HCT116 (cell line): ENCODE data around the gene SLC1A3. TPM values are rescaled to one million over a fixed set of nuclear protein-coding genes. Genes with fewer than 3 reads are reported as not detected.

Experiments used
- ATAC-seq: fragments of 200-7000 bp; cut with Tn5 transposase; 2 replicates; pipeline ENCODE4 v1.9.1; 2020; ENCODE audit warnings: mild to moderate bottlenecking, moderate library complexity
- BruUV-seq: library from RNA; stranded (reverse); fragments of 400-500 nt; replicated peaks from 2 replicates; lab custom pipeline; 2021; lab: Mats Ljungman, UMichigan
- CTCF ChIA-PET: fragments of 300-600 bp; sonication (Branson Sonifier 250); formaldehyde crosslinking; loops from one replicate; lab custom pipeline; 2021; ENCODE audit warnings: antibody characterized with exemption; lab: Charles Lee
- POLR2A ChIA-PET: fragments of 300-600, 350-600 bp; sonication (Branson Sonifier 250); formaldehyde crosslinking; loops from one replicate; lab custom pipeline; 2021; ENCODE audit warnings: antibody characterized with exemption; lab: Charles Lee
- RAD21 ChIA-PET, 2 experiments: fragments of 300-600 bp; sonication (Branson Sonifier 250); formaldehyde crosslinking; loops; one replicate each; lab custom pipeline; 2023; ENCODE audit warnings: low total read pairs in 2 of 2; ENCODE audit not compliant: uncharacterized antibody in 2 of 2, unreplicated experiment in 2 of 2, low non-redundant PET in 1 of 2; lab: Charles Lee
- DNase-seq: peaks from one replicate; pipeline ENCODE4 v3.0.0-alpha.2; 2010; ENCODE audit warnings: low read depth, low spot score
- H2AFZ ChIP-seq: fragments of 200-600 bp; shearing (Covaris generic), sonication (generic); 2 replicates; pipeline ENCODE4 v1.6.1; 2017; ENCODE audit warnings: low read depth, mixed run types, mixed read lengths, antibody characterized with exemption, low read length; ENCODE audit not compliant: poor library complexity, severe bottlenecking
- H3K27ac ChIP-seq: 2 replicates; pipeline ENCODE4 v1.5.1; 2012; ENCODE audit warnings: low read depth, low read length
- H3K27me3 ChIP-seq: fragments of 200-600 bp; sonication (generic); 2 replicates; pipeline ENCODE4 v1.6.1; 2016; ENCODE audit warnings: mixed run types, low read length, mixed read lengths; ENCODE audit not compliant: insufficient read depth
- H3K36me3 ChIP-seq, 2 experiments: fragments of 200-500 bp in 1 of 2; fragments of 200-600 bp in 1 of 2; sonication (Bioruptor generic) in 1 of 2; sonication (generic) in 1 of 2; 2 replicates each; pipeline versions ENCODE4 v1.5.1 to v1.6.1; 2014 to 2016; ENCODE audit warnings: low read length in 2 of 2, inconsistent platforms in 1 of 2, mixed read lengths in 1 of 2, mixed run types in 1 of 2; ENCODE audit not compliant: insufficient read depth in 2 of 2, control insufficient read depth in 1 of 2
- H3K4me1 ChIP-seq, 2 experiments: fragments of 200-600 bp in 1 of 2; sonication (generic) in 1 of 2; 2 replicates each; pipeline versions ENCODE4 v1.5.1 to v1.6.1; 2012 to 2017; ENCODE audit warnings: low read length in 2 of 2, inconsistent platforms in 1 of 2, mild to moderate bottlenecking in 1 of 2, mixed read lengths in 1 of 2, mixed run types in 1 of 2, moderate library complexity in 1 of 2; ENCODE audit not compliant: insufficient read depth in 2 of 2, control insufficient read depth in 1 of 2
- H3K4me2 ChIP-seq: fragments of 200-600 bp; sonication (generic); 2 replicates; pipeline ENCODE4 v1.6.1; 2017; ENCODE audit warnings: mixed run types, low read length, mixed read lengths
- H3K4me3 ChIP-seq, 2 experiments: fragments of 200-600 bp in 1 of 2; sonication (generic) in 1 of 2; replicated peaks in 1 of 2; 2 replicates each; pipeline ENCODE4 v1.5.1; 2011 to 2016; ENCODE audit warnings: low read length in 2 of 2, control low read depth in 1 of 2, low read depth in 1 of 2, mild to moderate bottlenecking in 1 of 2, mixed read lengths in 1 of 2, mixed run types in 1 of 2
- H3K79me2 ChIP-seq: fragments of 200-600 bp; sonication (generic); 2 replicates; pipeline ENCODE4 v1.6.1; 2017; ENCODE audit warnings: mild to moderate bottlenecking, mixed run types, low read length, moderate library complexity, mixed read lengths; ENCODE audit not compliant: insufficient read depth
- H3K9ac ChIP-seq: fragments of 200-600 bp; sonication (generic); 2 replicates; pipeline ENCODE4 v1.6.1; 2016; ENCODE audit warnings: low read length, mixed read lengths
- H3K9me2 ChIP-seq: fragments of 200-600 bp; sonication (generic), shearing (Covaris generic); 2 replicates; pipeline ENCODE4 v1.6.1; 2017; ENCODE audit warnings: mixed run types, mild to moderate bottlenecking, moderate library complexity; ENCODE audit not compliant: insufficient read depth
- H3K9me3 ChIP-seq, 2 experiments: fragments of 200-500 bp in 1 of 2; fragments of 200-600 bp in 1 of 2; sonication (Bioruptor generic) in 1 of 2; sonication (generic) in 1 of 2; 2 replicates each; pipeline ENCODE4 v1.6.1; 2014 to 2017; ENCODE audit warnings: low read length in 2 of 2, mixed read lengths in 2 of 2, inconsistent platforms in 1 of 2, low read depth in 1 of 2, mild to moderate bottlenecking in 1 of 2, mixed run types in 1 of 2, moderate library complexity in 1 of 2; ENCODE audit not compliant: control insufficient read depth in 1 of 2, insufficient read depth in 1 of 2
- H4K20me1 ChIP-seq: fragments of 200-600 bp; sonication (generic), shearing (Covaris generic); 2 replicates; pipeline ENCODE4 v1.6.1; 2017; ENCODE audit warnings: mixed run types, mild to moderate bottlenecking, moderate library complexity; ENCODE audit not compliant: insufficient read depth
- CBX3 ChIP-seq: IDR thresholded peaks from 2 replicates; pipeline ENCODE4 v1.6.1; 2012; ENCODE audit warnings: low read depth
- ELF1 ChIP-seq: IDR thresholded peaks from 2 replicates; pipeline ENCODE4 v1.6.1; 2012; ENCODE audit warnings: low read depth, borderline replicate concordance
- EZH2 ChIP-seq: fragments of 200-600 bp; sonication (generic); IDR thresholded peaks from 2 replicates; pipeline ENCODE4 v1.6.1; 2017; ENCODE audit warnings: antibody characterized with exemption, mixed run types
- EZH2phosphoT487 ChIP-seq: fragments of 200-600 bp; IDR thresholded peaks from 2 replicates; pipeline ENCODE4 v1.6.1; 2018; ENCODE audit warnings: antibody characterized with exemption, borderline replicate concordance
- FOSL1 ChIP-seq: IDR thresholded peaks from 2 replicates; pipeline ENCODE4 v1.6.1; 2012; ENCODE audit warnings: low read depth
- JUND ChIP-seq: IDR thresholded peaks from 2 replicates; pipeline ENCODE4 v1.6.1; 2012
- POLR2A ChIP-seq: IDR thresholded peaks from 2 replicates; pipeline ENCODE4 v1.7.0; 2011; ENCODE audit warnings: borderline replicate concordance; ENCODE audit not compliant: insufficient read depth, insufficient read length; ENCODE audit errors: extremely low read depth
- POLR2AphosphoS5 ChIP-seq: IDR thresholded peaks from 2 replicates; pipeline ENCODE4 v1.6.1; 2011; ENCODE audit warnings: mild to moderate bottlenecking, low read depth, low read length, moderate library complexity
- RAD21 ChIP-seq: IDR thresholded peaks from 2 replicates; pipeline ENCODE4 v1.6.1; 2012; ENCODE audit warnings: low read depth, mild to moderate bottlenecking
- SIN3A ChIP-seq: IDR thresholded peaks from 2 replicates; pipeline ENCODE4 v1.6.1; 2012; ENCODE audit warnings: low read depth
- SP1 ChIP-seq: IDR thresholded peaks from 2 replicates; pipeline ENCODE4 v1.6.1; 2012; ENCODE audit warnings: low read depth
- YY1 ChIP-seq: IDR thresholded peaks from 2 replicates; pipeline ENCODE4 v1.6.1; 2011; ENCODE audit warnings: low read length, low read depth, moderate library complexity, mild to moderate bottlenecking; ENCODE audit not compliant: insufficient replicate concordance; ENCODE audit errors: extremely low read depth
- ZFX ChIP-seq: fragments of 450-650 bp; IDR thresholded peaks from 2 replicates; pipeline ENCODE4 v1.6.1; 2017
- ZNF274 ChIP-seq: fragments of 200-500 bp; sonication (Bioruptor generic); IDR thresholded peaks from 2 replicates; pipeline ENCODE4 v1.6.1; 2014; ENCODE audit warnings: mild to moderate bottlenecking, low read depth, low read length, inconsistent platforms
- intact Hi-C: fragments of 100-400 bp; cut with micrococcal nuclease; formaldehyde crosslinking; loops from 2 replicates; pipeline ENCODE4 v1.10.0; 2022
- total RNA-seq: library from RNA; stranded (reverse); gene quantifications from one replicate; pipeline ENCODE4 v1.2.1, GENCODE V29; 2021; ENCODE audit not compliant: unreplicated experiment
- TF ChIP-seq, protein P1 (sequence below): IDR thresholded peaks from 2 replicates; pipeline ENCODE4 v1.6.1; 2012
- TF ChIP-seq, protein P2 (sequence below), 3 experiments: fragments of 200-600 bp in 1 of 3; sonication (generic) in 1 of 3; IDR thresholded peaks in 2 of 3; conservative IDR thresholded peaks in 1 of 3; 2 replicates each; pipeline ENCODE4 v1.5.1; 2012 to 2017; ENCODE audit warnings: low read depth in 2 of 3, low read length in 2 of 3, antibody characterized with exemption in 1 of 3, borderline replicate concordance in 1 of 3, control low read depth in 1 of 3, mild to moderate bottlenecking in 1 of 3, mixed read lengths in 1 of 3, mixed run types in 1 of 3, moderate library complexity in 1 of 3; ENCODE audit not compliant: insufficient read depth in 1 of 3
- TF ChIP-seq, protein P3 (sequence below): IDR thresholded peaks from 2 replicates; pipeline ENCODE4 v1.6.1; 2012; ENCODE audit warnings: low read depth

Gene SLC1A3
- total RNA-seq, 1 experiment from 2014 or later = 12.9 TPM

DNA sequence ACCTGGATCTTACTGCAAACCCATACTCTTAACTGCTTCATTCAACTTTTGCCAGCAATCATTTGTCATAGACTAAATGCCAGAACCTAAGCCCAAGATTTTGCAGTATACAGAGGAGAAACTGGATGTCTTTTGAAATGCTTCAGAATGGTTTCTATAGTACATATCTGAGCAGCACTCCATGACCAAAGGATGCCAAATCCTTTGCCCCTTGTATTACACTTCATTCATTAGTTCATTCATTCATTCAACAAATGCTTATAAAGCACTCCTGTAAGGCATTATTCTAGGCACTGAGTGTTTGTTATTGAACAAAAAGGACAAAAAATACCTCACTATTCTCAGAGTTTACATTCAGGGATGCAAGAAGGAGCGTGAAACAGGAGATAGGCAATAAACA, 119.9 kb downstream of the SLC1A3 start:
- no peak for ATAC-seq
- no TSS peak for BruUV-seq

More for the DNA sequence above, 119.9 kb downstream of the SLC1A3 start:
- H3K27me3 ChIP-seq = no peaks in the 10 kb centered on the region
- H4K20me1 ChIP-seq = no peaks in the 10 kb centered on the region
- no peak for DNase-seq
- no peaks in the 10 kb centered on the region for H3K4me1 ChIP-seq
- H3K9me3 ChIP-seq = no peaks in the 10 kb centered on the region
- no peak overlapping the region for H2AFZ ChIP-seq
- H3K79me2 ChIP-seq = no peaks in the 10 kb centered on the region
- CTCF ChIA-PET = no interaction called here
- no peak for TF ChIP-seq SP1
- no peak for TF ChIP-seq POLR2AphosphoS5
- TF ChIP-seq ZFX = no peak
- TF ChIP-seq, protein P1, sequence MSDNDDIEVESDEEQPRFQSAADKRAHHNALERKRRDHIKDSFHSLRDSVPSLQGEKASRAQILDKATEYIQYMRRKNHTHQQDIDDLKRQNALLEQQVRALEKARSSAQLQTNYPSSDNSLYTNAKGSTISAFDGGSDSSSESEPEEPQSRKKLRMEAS = no peak
- no peak for TF ChIP-seq SIN3A
- no peak for TF ChIP-seq JUND
- no peak for TF ChIP-seq EZH2
- no peak for TF ChIP-seq FOSL1
- no peak for TF ChIP-seq YY1
- no peak for TF ChIP-seq CBX3
- no peak for TF ChIP-seq POLR2A
- TF ChIP-seq, protein P2, sequence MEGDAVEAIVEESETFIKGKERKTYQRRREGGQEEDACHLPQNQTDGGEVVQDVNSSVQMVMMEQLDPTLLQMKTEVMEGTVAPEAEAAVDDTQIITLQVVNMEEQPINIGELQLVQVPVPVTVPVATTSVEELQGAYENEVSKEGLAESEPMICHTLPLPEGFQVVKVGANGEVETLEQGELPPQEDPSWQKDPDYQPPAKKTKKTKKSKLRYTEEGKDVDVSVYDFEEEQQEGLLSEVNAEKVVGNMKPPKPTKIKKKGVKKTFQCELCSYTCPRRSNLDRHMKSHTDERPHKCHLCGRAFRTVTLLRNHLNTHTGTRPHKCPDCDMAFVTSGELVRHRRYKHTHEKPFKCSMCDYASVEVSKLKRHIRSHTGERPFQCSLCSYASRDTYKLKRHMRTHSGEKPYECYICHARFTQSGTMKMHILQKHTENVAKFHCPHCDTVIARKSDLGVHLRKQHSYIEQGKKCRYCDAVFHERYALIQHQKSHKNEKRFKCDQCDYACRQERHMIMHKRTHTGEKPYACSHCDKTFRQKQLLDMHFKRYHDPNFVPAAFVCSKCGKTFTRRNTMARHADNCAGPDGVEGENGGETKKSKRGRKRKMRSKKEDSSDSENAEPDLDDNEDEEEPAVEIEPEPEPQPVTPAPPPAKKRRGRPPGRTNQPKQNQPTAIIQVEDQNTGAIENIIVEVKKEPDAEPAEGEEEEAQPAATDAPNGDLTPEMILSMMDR (IDR thresholded peaks at IDR 0.05 in 2 of 3, conservative IDR thresholded peaks at IDR 0.05 in 1 of 3; ENCODE audit: borderline replicate concordance in 1 of 3, insufficient read depth in 1 of 3, low read depth in 2 of 3, low read length in 2 of 3) = no peak
- TF ChIP-seq, protein P3, sequence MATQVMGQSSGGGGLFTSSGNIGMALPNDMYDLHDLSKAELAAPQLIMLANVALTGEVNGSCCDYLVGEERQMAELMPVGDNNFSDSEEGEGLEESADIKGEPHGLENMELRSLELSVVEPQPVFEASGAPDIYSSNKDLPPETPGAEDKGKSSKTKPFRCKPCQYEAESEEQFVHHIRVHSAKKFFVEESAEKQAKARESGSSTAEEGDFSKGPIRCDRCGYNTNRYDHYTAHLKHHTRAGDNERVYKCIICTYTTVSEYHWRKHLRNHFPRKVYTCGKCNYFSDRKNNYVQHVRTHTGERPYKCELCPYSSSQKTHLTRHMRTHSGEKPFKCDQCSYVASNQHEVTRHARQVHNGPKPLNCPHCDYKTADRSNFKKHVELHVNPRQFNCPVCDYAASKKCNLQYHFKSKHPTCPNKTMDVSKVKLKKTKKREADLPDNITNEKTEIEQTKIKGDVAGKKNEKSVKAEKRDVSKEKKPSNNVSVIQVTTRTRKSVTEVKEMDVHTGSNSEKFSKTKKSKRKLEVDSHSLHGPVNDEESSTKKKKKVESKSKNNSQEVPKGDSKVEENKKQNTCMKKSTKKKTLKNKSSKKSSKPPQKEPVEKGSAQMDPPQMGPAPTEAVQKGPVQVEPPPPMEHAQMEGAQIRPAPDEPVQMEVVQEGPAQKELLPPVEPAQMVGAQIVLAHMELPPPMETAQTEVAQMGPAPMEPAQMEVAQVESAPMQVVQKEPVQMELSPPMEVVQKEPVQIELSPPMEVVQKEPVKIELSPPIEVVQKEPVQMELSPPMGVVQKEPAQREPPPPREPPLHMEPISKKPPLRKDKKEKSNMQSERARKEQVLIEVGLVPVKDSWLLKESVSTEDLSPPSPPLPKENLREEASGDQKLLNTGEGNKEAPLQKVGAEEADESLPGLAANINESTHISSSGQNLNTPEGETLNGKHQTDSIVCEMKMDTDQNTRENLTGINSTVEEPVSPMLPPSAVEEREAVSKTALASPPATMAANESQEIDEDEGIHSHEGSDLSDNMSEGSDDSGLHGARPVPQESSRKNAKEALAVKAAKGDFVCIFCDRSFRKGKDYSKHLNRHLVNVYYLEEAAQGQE = no peak
- no peak for TF ChIP-seq ZNF274
- TF ChIP-seq EZH2phosphoT487 = no peak
- TF ChIP-seq ELF1 = no peak
- no peak for TF ChIP-seq RAD21
- TF ChIP-seq, all 23 proteins: peak for 0
- Histone ChIP-seq H3K27ac (no peak overlapping the region), H3K4me2 (no peak overlapping the region), H3K9me2 (no peaks in the 10 kb centered on the region), H3K36me3 (no peaks in the 10 kb centered on the region), H3K4me3 (no peak overlapping the region), H3K9ac (no peak overlapping the region)
- RAD21 ChIA-PET = no interaction called here
- intact Hi-C loops = no loop called here
- POLR2A ChIA-PET = no interaction called here
